ENCODE measurements around the gene C8B.

DNA sequence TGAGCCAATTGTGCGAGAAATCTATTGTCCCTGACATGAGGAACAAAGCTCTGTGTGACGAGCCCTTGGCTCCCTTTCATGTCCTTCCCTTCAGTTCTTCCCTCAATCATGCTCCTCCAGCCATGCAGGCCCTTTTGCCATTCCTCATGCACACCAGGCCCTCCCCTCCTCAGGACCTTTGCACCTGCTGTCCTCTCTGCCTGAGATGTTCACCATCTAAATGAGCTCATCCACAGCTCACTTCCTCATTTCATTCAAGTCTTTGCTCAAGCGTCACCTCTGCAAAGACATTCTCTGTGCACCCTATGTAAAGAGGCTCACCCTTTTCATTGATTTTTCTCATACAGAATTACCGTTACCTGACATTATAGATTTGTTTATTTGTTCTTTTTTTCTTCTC, 43.7 kb downstream of the C8B start:
- no peak for TF ChIP-seq EZH2phosphoT487 (IDR thresholded peaks at IDR 0.05; ENCODE audit: insufficient read depth, low read depth)
- no peak for TF ChIP-seq EZH2 (IDR thresholded peaks at IDR 0.05; ENCODE audit: insufficient read depth, poor library complexity, severe bottlenecking)
